KMS-11 (cell line): Measurements from ENCODE around the gene YDJC.
"Not testable (repeated sequence)": the region's sequence is repeated elsewhere in the genome, so short reads cannot be mapped to it uniquely, and the experiment has no call there.

Experiments
- H2AFZ ChIP-seq: fragments of 200-600 bp; sonication (generic); 2 replicates; pipeline ENCODE4 v1.6.1; 2016; ENCODE audit warnings: antibody characterized with exemption, mixed run types, low read depth
- H3K27ac ChIP-seq: fragments of 200-600 bp; sonication (generic); 2 replicates; pipeline ENCODE4 v1.6.1; 2016; ENCODE audit warnings: mild to moderate bottlenecking, mixed run types
- H3K27me3 ChIP-seq: fragments of 200-600 bp; sonication (generic); 2 replicates; pipeline ENCODE4 v1.6.1; 2017; ENCODE audit warnings: mild to moderate bottlenecking, low read depth, mixed run types, moderate library complexity; ENCODE audit not compliant: insufficient read depth
- H3K36me3 ChIP-seq: fragments of 200-600 bp; sonication (generic); 2 replicates; pipeline ENCODE4 v1.6.1; 2017; ENCODE audit warnings: mild to moderate bottlenecking, mixed run types; ENCODE audit not compliant: insufficient read depth
- H3K4me1 ChIP-seq: fragments of 200-600 bp; sonication (generic); 2 replicates; pipeline ENCODE4 v1.6.1; 2016; ENCODE audit warnings: mild to moderate bottlenecking, low read depth, mixed run types; ENCODE audit not compliant: poor library complexity, severe bottlenecking
- H3K4me2 ChIP-seq: fragments of 200-600 bp; sonication (generic); 2 replicates; pipeline ENCODE4 v1.7.0; 2016; ENCODE audit warnings: mild to moderate bottlenecking, mixed run types
- H3K4me3 ChIP-seq: fragments of 200-600 bp; sonication (generic); IDR thresholded peaks from 2 replicates; pipeline ENCODE4 v1.6.1; 2017; ENCODE audit warnings: low read depth, low read length, mixed read lengths; ENCODE audit not compliant: insufficient read depth
- H3K79me2 ChIP-seq: fragments of 200-600 bp; sonication (generic); 2 replicates; pipeline ENCODE4 v1.6.1; 2016; ENCODE audit warnings: low read depth, mixed run types; ENCODE audit not compliant: insufficient read depth
- H3K9ac ChIP-seq: fragments of 200-600 bp; sonication (generic); 2 replicates; pipeline ENCODE4 v1.6.1; 2016; ENCODE audit warnings: mild to moderate bottlenecking, mixed run types
- H4K20me1 ChIP-seq: fragments of 200-600 bp; sonication (generic); 2 replicates; pipeline ENCODE4 v1.6.1; 2016; ENCODE audit warnings: mild to moderate bottlenecking, mixed run types; ENCODE audit not compliant: insufficient read depth
- TF ChIP-seq, protein P1 (sequence below): fragments of 200-600 bp; sonication (generic); conservative IDR thresholded peaks from 2 replicates; pipeline ENCODE4 v1.6.1; 2017; ENCODE audit warnings: low read depth, mild to moderate bottlenecking, antibody characterized with exemption, low read length, moderate library complexity, mixed read lengths

YDJC gene

GRCh38 chr22:21623648-21623970 lies 6.2 kb downstream of the YDJC start:
- no peak overlapping the region for H3K27ac ChIP-seq
- peaks cover 12% of the 10 kb centered on the region for H3K4me1 ChIP-seq
- H3K79me2 ChIP-seq, result peaks cover 29% of the 10 kb centered on the region
- H3K4me3 ChIP-seq, result no peak overlapping the region
- H3K27me3 ChIP-seq, result no peaks in the 10 kb centered on the region
- H3K4me2 ChIP-seq, result no peak overlapping the region
- peaks cover 3% of the 10 kb centered on the region; the same call in 1 of the 2 replicates for H4K20me1 ChIP-seq
- no peak overlapping the region for H3K9ac ChIP-seq
- no peaks in the 10 kb centered on the region for H3K36me3 ChIP-seq
- H2AFZ ChIP-seq, result no peak overlapping the region
- TF ChIP-seq, protein P1, sequence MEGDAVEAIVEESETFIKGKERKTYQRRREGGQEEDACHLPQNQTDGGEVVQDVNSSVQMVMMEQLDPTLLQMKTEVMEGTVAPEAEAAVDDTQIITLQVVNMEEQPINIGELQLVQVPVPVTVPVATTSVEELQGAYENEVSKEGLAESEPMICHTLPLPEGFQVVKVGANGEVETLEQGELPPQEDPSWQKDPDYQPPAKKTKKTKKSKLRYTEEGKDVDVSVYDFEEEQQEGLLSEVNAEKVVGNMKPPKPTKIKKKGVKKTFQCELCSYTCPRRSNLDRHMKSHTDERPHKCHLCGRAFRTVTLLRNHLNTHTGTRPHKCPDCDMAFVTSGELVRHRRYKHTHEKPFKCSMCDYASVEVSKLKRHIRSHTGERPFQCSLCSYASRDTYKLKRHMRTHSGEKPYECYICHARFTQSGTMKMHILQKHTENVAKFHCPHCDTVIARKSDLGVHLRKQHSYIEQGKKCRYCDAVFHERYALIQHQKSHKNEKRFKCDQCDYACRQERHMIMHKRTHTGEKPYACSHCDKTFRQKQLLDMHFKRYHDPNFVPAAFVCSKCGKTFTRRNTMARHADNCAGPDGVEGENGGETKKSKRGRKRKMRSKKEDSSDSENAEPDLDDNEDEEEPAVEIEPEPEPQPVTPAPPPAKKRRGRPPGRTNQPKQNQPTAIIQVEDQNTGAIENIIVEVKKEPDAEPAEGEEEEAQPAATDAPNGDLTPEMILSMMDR, result no peak

- H4K20me1 ChIP-seq, result peaks cover 3% of the 10 kb centered on the region; the same call in 1 of the 2 replicates
These were observed 6.7 kb downstream of the YDJC start for GRCh38 chr22:21622919-21623647.

DNA sequence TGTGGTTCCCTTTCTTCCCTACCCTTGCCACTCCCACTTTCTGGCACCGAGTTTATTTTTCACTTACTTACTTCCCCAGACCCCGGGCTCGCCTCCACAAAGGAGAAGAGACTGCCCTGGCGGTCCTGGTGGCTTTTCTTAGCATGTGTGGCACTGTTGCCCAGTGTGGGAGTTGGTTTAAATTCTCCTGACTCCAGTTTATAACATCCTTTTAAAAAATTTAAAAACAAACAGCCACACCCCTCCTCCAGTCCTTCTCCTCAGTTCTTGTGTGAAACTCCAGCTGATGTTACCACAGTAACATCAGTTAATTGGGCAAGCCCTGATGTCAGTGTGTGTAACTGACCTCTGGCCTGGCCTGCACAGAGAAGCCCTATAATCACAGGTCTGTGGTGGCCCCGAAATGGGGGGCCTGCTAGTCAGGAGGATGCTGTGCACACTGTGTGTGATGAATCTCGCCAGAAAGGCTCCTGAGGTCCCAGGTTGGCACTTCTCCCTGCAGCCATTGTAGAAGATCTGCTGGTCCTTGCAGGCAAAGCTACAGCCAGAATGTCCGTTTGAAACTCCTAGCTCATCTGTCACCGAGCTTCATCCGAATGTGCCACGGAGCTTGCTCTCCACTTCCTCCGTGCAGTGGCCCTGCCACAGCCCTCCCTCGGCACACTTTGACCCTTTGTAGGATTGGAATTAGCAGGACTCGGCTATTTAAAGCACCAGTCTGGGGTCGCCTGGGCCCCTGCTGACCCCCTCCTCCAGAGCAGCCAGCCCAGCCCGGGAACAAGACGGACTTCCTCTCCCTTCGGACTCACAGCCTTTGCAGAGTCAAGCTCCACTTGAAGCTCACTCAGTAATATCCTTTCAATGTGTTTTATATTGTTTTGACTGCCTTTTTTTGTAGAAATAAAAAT lies 7.6 kb downstream of the YDJC start:
- H3K27me3 ChIP-seq, result no peaks in the 10 kb centered on the region
- no peak overlapping the region for H3K27ac ChIP-seq
- no peaks in the 10 kb centered on the region for H3K36me3 ChIP-seq
- no peak overlapping the region for H3K4me3 ChIP-seq
- H3K4me1 ChIP-seq, result peaks cover 4% of the 10 kb centered on the region
- H4K20me1 ChIP-seq, result peaks cover 3% of the 10 kb centered on the region; the same call in 1 of the 2 replicates
- H2AFZ ChIP-seq, result no peak overlapping the region
- H3K9ac ChIP-seq, result no peak overlapping the region
- TF ChIP-seq, protein P1, result no peak
- peaks cover 22% of the 10 kb centered on the region for H3K79me2 ChIP-seq
- no peak overlapping the region for H3K4me2 ChIP-seq

More at GRCh38 chr22:21622919-21623647, 6.7 kb downstream of the YDJC start:
- no peak overlapping the region for H3K4me2 ChIP-seq
- no peak overlapping the region for H2AFZ ChIP-seq
- H3K9ac ChIP-seq, result no peak overlapping the region
- H3K36me3 ChIP-seq, result no peaks in the 10 kb centered on the region
- no peak overlapping the region for H3K4me3 ChIP-seq
- TF ChIP-seq, protein P1, result no peak
- peaks cover 25% of the 10 kb centered on the region for H3K79me2 ChIP-seq
- H3K4me1 ChIP-seq, result peaks cover 10% of the 10 kb centered on the region
- H3K27ac ChIP-seq, result no peak overlapping the region
- no peaks in the 10 kb centered on the region for H3K27me3 ChIP-seq

DNA sequence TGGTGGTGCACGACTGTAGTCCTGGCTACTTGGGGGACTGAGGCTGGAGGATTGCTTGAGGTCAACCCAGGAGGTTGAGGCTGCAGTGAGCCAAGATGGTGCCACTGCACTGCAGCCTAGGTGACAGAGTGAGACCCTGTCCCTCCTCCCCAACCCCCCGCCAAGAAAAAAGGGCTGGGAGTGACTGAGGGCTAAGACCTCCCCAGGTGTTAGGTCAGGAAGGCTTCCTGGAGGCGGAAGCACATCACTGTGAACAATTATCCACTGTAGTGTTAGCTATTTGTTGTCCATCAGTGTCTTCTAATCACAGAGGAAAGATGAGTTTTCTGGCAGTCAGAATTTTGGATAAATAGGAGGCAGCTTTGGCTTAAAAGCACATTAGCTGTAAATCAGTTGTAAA lies 8.8 kb downstream of the YDJC start:
- Histone ChIP-seq H4K20me1 (peaks cover 3% of the 10 kb centered on the region; the same call in 1 of the 2 replicates), H3K4me3 (no peak overlapping the region), H2AFZ (no peak overlapping the region), H3K27me3 (no peaks in the 10 kb centered on the region), H3K4me1 (peaks cover 4% of the 10 kb centered on the region), H3K4me2 (no peak overlapping the region), H3K27ac (no peak overlapping the region), H3K79me2 (peaks cover 24% of the 10 kb centered on the region; the same call in 1 of the 2 replicates), H3K9ac (no peak overlapping the region), H3K36me3 (no peaks in the 10 kb centered on the region)
- TF ChIP-seq, protein P1, result no peak

DNA sequence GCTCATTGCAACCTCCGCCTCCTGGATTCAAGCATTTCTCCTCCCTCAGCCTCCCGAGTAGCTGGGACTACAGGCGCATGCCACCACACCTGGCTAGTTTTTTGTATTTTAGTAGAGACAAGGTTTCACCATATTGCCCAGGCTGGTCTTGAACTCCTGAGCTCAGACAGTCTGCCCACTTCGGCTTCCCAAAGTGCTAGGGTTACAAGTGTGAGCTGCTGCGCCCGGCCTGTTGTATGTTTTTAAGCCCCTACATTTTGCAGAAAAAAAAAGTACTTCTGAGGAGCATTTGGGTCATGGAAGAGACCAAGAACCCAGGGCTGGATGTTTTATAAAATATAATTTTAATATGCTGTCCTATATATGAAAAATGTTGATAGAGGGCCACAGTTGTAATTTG lies 12.5 kb downstream of the YDJC start:
- H3K4me3 ChIP-seq, H2AFZ ChIP-seq, H3K27ac ChIP-seq, H3K27me3 ChIP-seq, H3K4me1 ChIP-seq, H3K4me2 ChIP-seq, H3K36me3 ChIP-seq, H3K9ac ChIP-seq, H4K20me1 ChIP-seq: not testable (repeated sequence)
- H3K79me2 ChIP-seq, result peaks cover 29% of the 10 kb centered on the region; the same call in 1 of the 2 replicates
